Measurements from ENCODE around the gene PRKCH.
"Not testable (repeated sequence)": the region's sequence is repeated elsewhere in the genome, so short reads cannot be mapped to it uniquely, and the experiment has no call there.

GRCh38 chr14:61308701-61309100 lies 12.7 kb upstream of the PRKCH start:
- TF ChIP-seq CTCF (IDR thresholded peaks at IDR 0.05; ENCODE audit: poor library complexity, severe bottlenecking); EZH2 (IDR thresholded peaks at IDR 0.05; ENCODE audit: borderline replicate concordance, insufficient read depth, low read length, poor library complexity, severe bottlenecking): not testable (repeated sequence)
